Uterus (tissue), 2 donors: ENCODE data around the gene PTGIS.

Source experiments
- CTCF ChIP-seq, 4 experiments: fragments of 200-600 bp in 2 of 4; fragments of 450-650 bp in 2 of 4; sonication (generic) in 2 of 4; IDR thresholded peaks; one replicate each; pipeline ENCODE4 v1.5.1; 2016 to 2019; ENCODE audit warnings: antibody characterized with exemption in 4 of 4, mild to moderate bottlenecking in 2 of 4, moderate library complexity in 1 of 4
- POLR2A ChIP-seq, 2 donors: fragments of 450-650 bp; IDR thresholded peaks; one replicate each; pipeline ENCODE4 v1.6.1; 2016; ENCODE audit warnings: antibody characterized with exemption in 2 of 2, mild to moderate bottlenecking in 1 of 2, moderate library complexity in 1 of 2

GRCh38 chr20:49542514-49542991 is 25.4 kb downstream of the PTGIS start:
- no peak for TF ChIP-seq CTCF (IDR thresholded peaks at IDR 0.05)
- no peak for TF ChIP-seq POLR2A (IDR thresholded peaks at IDR 0.05)
